H1 (cell line): ENCODE results near the gene SYK. TPM values are rescaled to one million over a fixed set of nuclear protein-coding genes. Genes with fewer than 3 reads are reported as not detected.

Experiments used
- CTCF ChIA-PET: fragments of 300-600 bp; sonication (Branson Sonifier 250); formaldehyde crosslinking; loops from one replicate; lab custom pipeline; 2021; ENCODE audit not compliant: partially characterized antibody; lab: Charles Lee
- POLR2A ChIA-PET: fragments of 300-600 bp; sonication (Branson Sonifier 250); formaldehyde crosslinking; loops from one replicate; lab custom pipeline; 2021; ENCODE audit warnings: inconsistent platforms; ENCODE audit not compliant: partially characterized antibody; lab: Charles Lee
- DNase-seq, 2 experiments: peaks; one replicate each; pipeline versions ENCODE4 v3.0.0 to v3.0.0-alpha.2; 2010 to 2022; ENCODE audit warnings: low spot score in 2 of 2, low read depth in 1 of 2, mixed read lengths in 1 of 2
- FAIRE-seq: peaks from 2 replicates; lab custom pipeline; 2011; peaks lifted over from hg19 to GRCh38; lab: Jason Lieb, UNC
- H2AFZ ChIP-seq: 2 replicates; pipeline ENCODE4 v1.8.1; 2012; ENCODE audit warnings: low read length, inconsistent platforms
- H2AK5ac ChIP-seq: 2 replicates; pipeline ENCODE4 v1.6.1; 2013; ENCODE audit warnings: low read depth, low read length
- H2BK120ac ChIP-seq: replicated peaks from 2 replicates; pipeline ENCODE3; 2013; ENCODE audit warnings: low read depth, low read length, inconsistent platforms
- H2BK12ac ChIP-seq: 2 replicates; pipeline ENCODE4 v1.6.1; 2013; ENCODE audit warnings: low read depth, low read length
- H2BK15ac ChIP-seq: 2 replicates; pipeline ENCODE4 v1.6.1; 2013; ENCODE audit warnings: low read length
- H2BK20ac ChIP-seq: 2 replicates; pipeline ENCODE4 v1.6.1; 2013; ENCODE audit warnings: low read length
- H2BK5ac ChIP-seq: 2 replicates; pipeline ENCODE4 v1.6.1; 2013; ENCODE audit warnings: low read depth, low read length
- H3K14ac ChIP-seq: 2 replicates; pipeline ENCODE4 v1.6.1; 2013; ENCODE audit warnings: inconsistent platforms; ENCODE audit not compliant: insufficient read length
- H3K18ac ChIP-seq: 2 replicates; pipeline ENCODE4 v1.6.1; 2013; ENCODE audit warnings: low read length; ENCODE audit errors: extremely low read depth
- H3K23ac ChIP-seq: 2 replicates; pipeline ENCODE4 v1.6.1; 2013; ENCODE audit warnings: inconsistent platforms; ENCODE audit not compliant: insufficient read length
- H3K23me2 ChIP-seq: 2 replicates; pipeline ENCODE4 v1.6.1; 2013; ENCODE audit warnings: low read depth, low read length
- H3K27ac ChIP-seq: 2 replicates; pipeline ENCODE4 v1.6.1; 2011; ENCODE audit warnings: low read depth, low read length, inconsistent platforms
- H3K27me3 ChIP-seq, 4 experiments: replicated peaks in 1 of 4; 1 replicate in 1 of 4; 2 replicates in 3 of 4; pipeline versions ENCODE4 v1.6.1 to v1.8.1; 2011 to 2013; ENCODE audit warnings: low read length in 3 of 4, mild to moderate bottlenecking in 3 of 4, inconsistent platforms in 2 of 4, mixed read lengths in 2 of 4, moderate library complexity in 1 of 4; ENCODE audit not compliant: control insufficient read depth in 3 of 4, insufficient read depth in 3 of 4; ENCODE audit errors: extremely low read depth in 1 of 4
- H3K36me3 ChIP-seq, 4 experiments: 2 replicates each; pipeline versions ENCODE4 v1.6.1 to v1.8.1; 2011 to 2013; ENCODE audit warnings: mild to moderate bottlenecking in 4 of 4, low read length in 3 of 4, moderate library complexity in 2 of 4, control low read depth in 1 of 4, inconsistent platforms in 1 of 4; ENCODE audit not compliant: insufficient read depth in 4 of 4, control insufficient read depth in 2 of 4
- H3K4ac ChIP-seq: replicated peaks from 2 replicates; pipeline ENCODE3; 2013; ENCODE audit warnings: low read length, low read depth, mixed read lengths, inconsistent platforms; ENCODE audit not compliant: insufficient read length
- H3K4me1 ChIP-seq, 4 experiments: replicated peaks in 1 of 4; 1 replicate in 1 of 4; 2 replicates in 3 of 4; pipeline versions ENCODE4 v1.6.1 to v1.8.1; 2011 to 2013; ENCODE audit warnings: low read length in 3 of 4, inconsistent platforms in 2 of 4, mixed read lengths in 1 of 4; ENCODE audit not compliant: insufficient read depth in 4 of 4, control insufficient read depth in 3 of 4
- H3K4me2 ChIP-seq, 2 experiments: 2 replicates each; pipeline versions ENCODE4 v1.6.1 to v1.8.1; 2011 to 2013; ENCODE audit warnings: low read depth in 2 of 2, low read length in 2 of 2, control low read depth in 1 of 2, inconsistent platforms in 1 of 2, mild to moderate bottlenecking in 1 of 2; ENCODE audit not compliant: insufficient read depth in 1 of 2
- H3K4me3 ChIP-seq, 4 experiments: fragments of 200-600, 300-600 bp in 1 of 4; sonication (generic), shearing (Covaris generic), sonication (Bioruptor Twin) in 1 of 4; 2 replicates each; pipeline versions ENCODE4 v1.5.1 to v1.8.1; 2011 to 2016; ENCODE audit warnings: low read length in 4 of 4, low read depth in 3 of 4, control low read depth in 2 of 4, inconsistent platforms in 2 of 4, mild to moderate bottlenecking in 2 of 4, mixed read lengths in 1 of 4, moderate library complexity in 1 of 4; ENCODE audit not compliant: insufficient read depth in 2 of 4; ENCODE audit errors: extremely low read depth in 1 of 4
- H3K56ac ChIP-seq: replicated peaks from 2 replicates; pipeline ENCODE3; 2013; ENCODE audit warnings: low read depth, mild to moderate bottlenecking, mixed read lengths, low read length, inconsistent platforms; ENCODE audit not compliant: insufficient read length
- H3K79me1 ChIP-seq: 2 replicates; pipeline ENCODE4 v1.6.1; 2013; ENCODE audit warnings: low read depth, low read length, control low read depth
- H3K79me2 ChIP-seq, 2 experiments: 2 replicates each; pipeline versions ENCODE4 v1.6.1 to v1.8.1; 2012 to 2013; ENCODE audit warnings: low read length in 2 of 2, mild to moderate bottlenecking in 2 of 2, inconsistent platforms in 1 of 2; ENCODE audit not compliant: insufficient read depth in 2 of 2, control insufficient read depth in 1 of 2
- H3K9ac ChIP-seq, 4 experiments: replicated peaks in 1 of 4; 1 replicate in 1 of 4; 2 replicates in 3 of 4; pipeline versions ENCODE4 v1.6.1 to v1.8.1; 2011 to 2013; ENCODE audit warnings: low read depth in 3 of 4, low read length in 3 of 4, control low read depth in 2 of 4, mild to moderate bottlenecking in 2 of 4, moderate library complexity in 2 of 4, inconsistent platforms in 1 of 4; ENCODE audit errors: extremely low read depth in 1 of 4
- H3K9me3 ChIP-seq, 2 experiments: 2 replicates each; pipeline versions ENCODE4 v1.6.1 to v1.8.1; 2012 to 2013; ENCODE audit warnings: mild to moderate bottlenecking in 2 of 2, moderate library complexity in 2 of 2, control low read depth in 1 of 2, inconsistent platforms in 1 of 2, low read depth in 1 of 2, low read length in 1 of 2, mixed read lengths in 1 of 2; ENCODE audit not compliant: insufficient read depth in 2 of 2
- H4K20me1 ChIP-seq, 2 experiments: replicated peaks in 1 of 2; 2 replicates each; pipeline versions ENCODE3 to v1.8.1; 2011 to 2013; ENCODE audit warnings: inconsistent platforms in 2 of 2, low read length in 2 of 2, mild to moderate bottlenecking in 1 of 2; ENCODE audit not compliant: insufficient read depth in 2 of 2, control insufficient read depth in 1 of 2
- H4K5ac ChIP-seq: 2 replicates; pipeline ENCODE4 v1.6.1; 2013; ENCODE audit warnings: low read length, low read depth, mixed read lengths, inconsistent platforms; ENCODE audit not compliant: insufficient read length
- H4K8ac ChIP-seq: 2 replicates; pipeline ENCODE4 v1.8.0; 2013; ENCODE audit warnings: mild to moderate bottlenecking, moderate library complexity, low read length, inconsistent platforms; ENCODE audit not compliant: insufficient read depth; ENCODE audit errors: extremely low read depth
- H4K91ac ChIP-seq: replicated peaks from 2 replicates; pipeline ENCODE3; 2013; ENCODE audit warnings: low read length, mixed read lengths, inconsistent platforms; ENCODE audit not compliant: insufficient read length
- CBX8 ChIP-seq: fragments of 300-800, 300-1000 bp; sonication (generic); IDR thresholded peaks from 2 replicates; pipeline ENCODE4 v1.7.1; 2016; ENCODE audit warnings: low read depth, low read length, borderline replicate concordance
- EZH2 ChIP-seq: fragments of 200-600 bp; sonication (generic); IDR thresholded peaks from 2 replicates; pipeline ENCODE4 v1.7.1; 2012; ENCODE audit warnings: low read depth, mild to moderate bottlenecking, moderate library complexity, low read length, inconsistent platforms; ENCODE audit not compliant: severe bottlenecking
- HDAC2 ChIP-seq, 2 experiments: fragments of 300-600 bp in 1 of 2; sonication (generic) in 1 of 2; IDR thresholded peaks; 2 replicates each; pipeline ENCODE4 v1.6.1; 2011 to 2012; ENCODE audit warnings: low read depth in 2 of 2, low read length in 2 of 2, mild to moderate bottlenecking in 2 of 2, moderate library complexity in 2 of 2, borderline replicate concordance in 1 of 2, inconsistent platforms in 1 of 2
- HDAC6 ChIP-seq: IDR thresholded peaks from one replicate; pipeline ENCODE4 v1.7.1; 2012; ENCODE audit warnings: low read depth, mild to moderate bottlenecking, inconsistent platforms, low read length, moderate library complexity
- JUN ChIP-seq: IDR thresholded peaks from 2 replicates; pipeline ENCODE4 v1.6.1; 2011; ENCODE audit warnings: low read depth, mild to moderate bottlenecking, improper control_type of control experiment, low read length
- SP1 ChIP-seq: IDR thresholded peaks from 2 replicates; pipeline ENCODE4 v1.6.1; 2011; ENCODE audit warnings: low read depth, low read length
- TAF7 ChIP-seq: optimal IDR thresholded peaks from 2 replicates; pipeline ENCODE3; 2011; ENCODE audit warnings: low read depth, mild to moderate bottlenecking, inconsistent platforms, low read length, moderate library complexity, borderline replicate concordance
- TEAD4 ChIP-seq: IDR thresholded peaks from 2 replicates; pipeline ENCODE4 v1.6.1; 2012; ENCODE audit warnings: low read depth, low read length, inconsistent platforms, mixed read lengths
- USF2 ChIP-seq: IDR thresholded peaks from 2 replicates; pipeline ENCODE4 v1.6.1; 2011; ENCODE audit warnings: low read length, improper control_type of control experiment
- WGBS, 2 experiments: shearing (Covaris generic) in 1 of 2; methylation state at CpG; one replicate each; pipeline versions ENCODE4 v1.1.6 to v1.1.7; 2013 to 2015; ENCODE audit warnings: low lambda C conversion rate in 2 of 2, mixed read lengths in 2 of 2, inconsistent platforms in 1 of 2, low coverage in 1 of 2, missing lambda C conversion rate in 1 of 2; ENCODE audit not compliant: insufficient replicate concordance in 2 of 2, insufficient coverage in 1 of 2, insufficient read length in 1 of 2; ENCODE audit errors: extremely low coverage in 1 of 2, missing lambda C conversion rate in 1 of 2; 5-methylcytosine and 5-hydroxymethylcytosine counted together
- polyA plus RNA-seq, 7 experiments: library from polyadenylated mRNA; depleted of rRNA in 3 of 7; stranded (reverse) in 5 of 7; unstranded in 2 of 7; fragments of >200 nt in 5 of 7; fragments of 200-250 nt in 2 of 7; gene quantifications; 1 replicate in 5 of 7; 2 replicates in 1 of 7; 4 replicates in 1 of 7; pipeline versions ENCODE4 v1.2.1 to v1.2.3, GENCODE V29; 2011 to 2013; ENCODE audit warnings: missing spikeins in 2 of 7, mixed read lengths in 2 of 7
- total RNA-seq: library from RNA; stranded (reverse); fragmentation: NEBNext Ultra II Directional; extraction: Animal tissue kit (Norgen Biotek cat#: 25700); gene quantifications from 2 replicates; pipeline ENCODE4 v1.2.1, GENCODE V29; 2021
- TF ChIP-seq, protein P1 (sequence below): IDR thresholded peaks from 2 replicates; pipeline ENCODE4 v1.6.1; 2012; ENCODE audit warnings: inconsistent platforms

The SYK gene
- total and polyA plus RNA-seq, 2 of the 8 experiments (the other 6 are each of a cell fraction or from before 2014, with no cell fraction given): 1.5 to 4.4 TPM

DNA sequence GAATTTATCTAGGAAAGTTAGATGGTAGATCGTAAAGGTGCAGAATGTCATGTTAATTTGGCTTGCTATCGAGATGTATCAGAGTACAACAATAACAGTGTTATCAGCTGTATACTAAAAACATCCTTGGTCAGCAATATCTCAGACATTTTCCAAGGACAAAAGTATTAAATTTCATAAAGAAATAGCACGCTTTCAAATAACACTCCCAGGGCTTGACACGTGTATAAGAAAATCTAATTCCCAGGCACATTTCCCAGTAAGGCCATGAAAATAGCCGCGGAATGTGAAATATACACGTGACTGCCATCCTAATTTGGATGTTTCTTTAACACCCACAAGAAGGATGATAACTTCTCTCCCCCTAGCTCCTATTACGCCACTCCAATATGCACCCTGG, 17.7 kb upstream of the SYK start:
- no peaks in the 10 kb centered on the region for H3K9me3 ChIP-seq
- no peaks in the 10 kb centered on the region for H3K79me2 ChIP-seq
- H4K91ac ChIP-seq: peak overlapping the region; percentile 27
- H3K23me2 ChIP-seq: no peaks in the 10 kb centered on the region
- H3K23ac ChIP-seq: no peak overlapping the region
- ChIA-PET POLR2A (interaction anchor here (1.0 to 1.1 kb wide), 3 partner anchors 18 to 31 kb away, joined by 3 to 4 read pairs (median 3); partner anchors contain the start of gene SYK), CTCF (interaction anchor here (1.0 to 1.8 kb wide), 2 partner anchors 68 to 99 kb away, joined by 3 to 6 read pairs; no protein-coding TSS in a partner anchor)
- H3K9ac ChIP-seq: no peak overlapping the region
- no peaks in the 10 kb centered on the region for H3K36me3 ChIP-seq
- no peak overlapping the region for H2BK15ac ChIP-seq
- no peak overlapping the region for H3K4me3 ChIP-seq
- H3K79me1 ChIP-seq: no peaks in the 10 kb centered on the region
- no peak overlapping the region; the same call in 1 of the 2 replicates for H2AK5ac ChIP-seq
- no peak overlapping the region for H3K18ac ChIP-seq
- DNase-seq: no peak
- H3K4me2 ChIP-seq: peak overlapping the region; percentile 40 to 54
- TF ChIP-seq USF2 (no peak), HDAC6 (no peak), EZH2 (no peak), JUN (no peak), HDAC2 (IDR thresholded peaks at IDR 0.05; ENCODE audit: borderline replicate concordance in 1 of 2, low read depth in 2 of 2, low read length in 2 of 2) (no peak), SP1 (no peak), TAF7 (no peak), CBX8 (no peak), TEAD4 (no peak)
- TF ChIP-seq, protein P1, sequence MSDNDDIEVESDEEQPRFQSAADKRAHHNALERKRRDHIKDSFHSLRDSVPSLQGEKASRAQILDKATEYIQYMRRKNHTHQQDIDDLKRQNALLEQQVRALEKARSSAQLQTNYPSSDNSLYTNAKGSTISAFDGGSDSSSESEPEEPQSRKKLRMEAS: no peak
- whole genome bisulfite sequencing, 2 experiments: 80% methylated on average over 8 of the region's 8 CpGs; no CpG with 5 or more reads in 1 of the 2 experiments
- no peak overlapping the region for H3K4ac ChIP-seq
- H2BK20ac ChIP-seq: no peak overlapping the region
- H3K27me3 ChIP-seq: no peaks in the 10 kb centered on the region
- H3K4me1 ChIP-seq: peaks cover 0 to 19% (median 13%) of the 10 kb centered on the region in 4 experiments; a peak in 4 of 7 replicates
- H2AFZ ChIP-seq: 0 out of 2 replicates have a peak overlapping the region, but pooled peaks have one; percentile 41
- H3K27ac ChIP-seq: no peak overlapping the region; the same call in 1 of the 2 replicates
- peak overlapping the region; percentile 58 for H2BK120ac ChIP-seq
- no peak overlapping the region for H4K5ac ChIP-seq
- H2BK5ac ChIP-seq: 0 out of 2 replicates have a peak overlapping the region, but pooled peaks have one; percentile 38
- H3K14ac ChIP-seq: no peak overlapping the region
- H4K20me1 ChIP-seq: no peaks in the 10 kb centered on the region
- H2BK12ac ChIP-seq: peak overlapping the region; percentile 94
- H4K8ac ChIP-seq: no peak overlapping the region
- no peak overlapping the region for H3K56ac ChIP-seq
- FAIRE-seq: no peak
